Measurements from ENCODE around the gene RELA. TPM values are rescaled to one million over a fixed set of nuclear protein-coding genes. Genes with fewer than 3 reads are reported as not detected.
A peak's percentile ranks its signal among the peaks of the same experiment; 100 is the strongest.

RELA gene
- total RNA-seq (2012; rRNA removed) = 8.6 and 8.9 TPM in 2 replicates
- 51.0 and 53.0 TPM in 2 replicates for polyA plus RNA-seq (2012; rRNA removed)
- polyA plus RNA-seq (2012; cell fraction: cytosol; rRNA removed) = 43.5 and 58.1 TPM in 2 replicates
- polyA plus RNA-seq (2012; cell fraction: nucleus; rRNA removed; ENCODE audit: low replicate concordance) = 107 and 159 TPM in 2 replicates
- Bru-seq, nascent RNA = percentile 83 among the genes with signal in this experiment
- percentile 80 among the genes with signal in this experiment for BruChase-seq, experiment 1, labeled RNA remaining after a 6-hour chase
- percentile 84 among the genes with signal in this experiment for BruChase-seq, experiment 2, labeled RNA remaining after a 2-hour chase
- long read RNA-seq, transcript RELA-202 (11 exons, 2,700 nt) = major isoform, 15 of 43 reads
- long read RNA-seq, partial matches to known transcripts = 10 of 43 reads
- long read RNA-seq, other reads (novel, unspliced or antisense) = 18 of 43 reads

- WGBS, 2 experiments (ENCODE audit: extremely low coverage in 2 of 2, insufficient read length in 1 of 2) = 0% methylated on average over 48 of the region's 91 CpGs; no CpG with 5 or more reads in 1 of the 2 experiments
- peaks cover 13% of the 10 kb centered on the region; the same call in 1 of the 2 replicates for H4K20me1 ChIP-seq (ENCODE audit: insufficient read depth, low read length)
- peak within 1 kb of the TSS; percentile 78 for H2BK120ac ChIP-seq (ENCODE audit: low read depth, low read length)
- H3K9ac ChIP-seq (ENCODE audit: low read depth, low read length) = peak within 1 kb of the TSS; percentile 96
- dilution Hi-C loops (cut with HindIII; ENCODE audit: low sequenced_read_pairs, unreplicated experiment) = no loop called here
- H3K56ac ChIP-seq (ENCODE audit: extremely low read depth, insufficient read depth, low read length) = peak within 1 kb of the TSS; percentile 92
- intact Hi-C loops (cut with micrococcal nuclease) = no loop called here
- BruUV-seq (replicated peaks) = no TSS peak
- H4K8ac ChIP-seq (ENCODE audit: low read depth in 2 of 2, low read length in 2 of 2) = peak within 1 kb of the TSS; percentile 72 to 94
- H4K91ac ChIP-seq (ENCODE audit: insufficient read depth, low read depth, low read length) = peak within 1 kb of the TSS; percentile 93
- DNase-seq = peak; percentile 93
- H2BK20ac ChIP-seq (ENCODE audit: low read depth, low read length) = no peak within 1 kb of the TSS
- peak within 1 kb of the TSS; percentile 90 for H2AK5ac ChIP-seq (ENCODE audit: low read depth, low read length)
- H2BK5ac ChIP-seq (ENCODE audit: low read depth, low read length, poor library complexity, severe bottlenecking) = peak within 1 kb of the TSS; percentile 91
- H3K4me2 ChIP-seq (ENCODE audit: low read depth, low read length) = peak within 1 kb of the TSS; percentile 98
- H3K14ac ChIP-seq (replicated peaks; ENCODE audit: low read depth, low read length) = peak within 1 kb of the TSS; percentile 99
- peak within 1 kb of the TSS; percentile 98 for H2AFZ ChIP-seq (replicated peaks; ENCODE audit: low read length, poor library complexity)
- peak within 1 kb of the TSS; percentile 91 for H3K27ac ChIP-seq (ENCODE audit: insufficient read depth, low read length)
- peak within 1 kb of the TSS; percentile 71 for H3K18ac ChIP-seq (ENCODE audit: low read depth, low read length)
- peaks cover 18 to 42% of the 10 kb centered on the region in 2 experiments; a peak in 3 of 4 replicates for H3K79me1 ChIP-seq (ENCODE audit: low read depth in 1 of 2, low read length in 2 of 2)
- H3K9me1 ChIP-seq (ENCODE audit: insufficient read depth, low read length) = no peaks in the 10 kb centered on the region
- H3K27me3 ChIP-seq (ENCODE audit: control insufficient read depth, insufficient read depth, low read length) = no peaks in the 10 kb centered on the region
- peak within 1 kb of the TSS; percentile 92 for H3K4me3 ChIP-seq (ENCODE audit: insufficient read depth, low read depth, low read length)
- ATAC-seq (ENCODE audit: low read depth) = peak; percentile 93
- TF ChIP-seq USF2 (IDR thresholded peaks at IDR 0.05; ENCODE audit: low read depth, low read length) = no peak
- peak; percentile 83 for TF ChIP-seq POLR2A (IDR thresholded peaks at IDR 0.05; ENCODE audit: low read depth, low read length)
- TF ChIP-seq FOS (IDR thresholded peaks at IDR 0.05; ENCODE audit: low read depth, low read length) = peak; percentile 28; the same call in 1 of the 2 replicates
- peak; percentile 90 for TF ChIP-seq MAZ (IDR thresholded peaks at IDR 0.05; ENCODE audit: borderline replicate concordance, low read depth, low read length)
- TF ChIP-seq MXI1 (IDR thresholded peaks at IDR 0.05; ENCODE audit: borderline replicate concordance, low read depth, low read length) = 0 out of 2 replicates have a peak, but pooled peaks have one; percentile 68
- H3K36me3 ChIP-seq (ENCODE audit: control insufficient read depth, insufficient read depth, low read length) = peaks cover 33% of the 10 kb centered on the region
- H3K23ac ChIP-seq (ENCODE audit: low read depth, low read length) = peak within 1 kb of the TSS; percentile 98
- ChIA-PET CTCF (interaction anchor here (1.4 kb wide), 1 partner anchor 25 kb away, joined by 5 read pairs; the partner anchor contains the start of gene SIPA1), POLR2A (ENCODE audit: unreplicated experiment) (interaction anchor here (0.5 to 1.0 kb wide), 3 partner anchors 10 to 369 kb away, joined by 3 to 17 read pairs (median 7); no protein-coding TSS in a partner anchor)
- no peak within 1 kb of the TSS for H2BK15ac ChIP-seq (ENCODE audit: low read depth, low read length)
- peak within 1 kb of the TSS; percentile 93 for H2AK9ac ChIP-seq (replicated peaks; ENCODE audit: low read depth, low read length, poor library complexity)
- in situ Hi-C loops (cut with MboI; ENCODE audit: low sequenced_read_pairs) = no loop called here
- no peaks in the 10 kb centered on the region for H3K9me3 ChIP-seq (ENCODE audit: control insufficient read depth, insufficient read depth, low read length)
- H3K4me1 ChIP-seq (ENCODE audit: control insufficient read depth, insufficient read depth, low read length) = peaks cover 7% of the 10 kb centered on the region
- peak within 1 kb of the TSS; percentile 98 for H3K4ac ChIP-seq (ENCODE audit: low read depth, low read length)
- H4K5ac ChIP-seq (ENCODE audit: low read depth, low read length) = peak within 1 kb of the TSS; percentile 85
Observed at GRCh38 chr11:65662799-65663638, at the start of gene RELA. Gene RELA, minus strand, starts transcription at chr11:65662916. Its CDS starts 84 bp downstream, at chr11:65662832.
